GM19238 (cell line): Measurements from ENCODE around the gene SNAPC2.
"Not testable (repeated sequence)": the region's sequence is repeated elsewhere in the genome, so short reads cannot be mapped to it uniquely, and the experiment has no call there.

Experiments used
- DNase-seq: peaks from one replicate; pipeline ENCODE4 v3.0.0; 2011; ENCODE audit warnings: low spot score; ENCODE audit not compliant: insufficient read length

The SNAPC2 gene

GRCh38 chr19:7921302-7921966 lies 1.3 kb downstream of the SNAPC2 start:
- DNase-seq = no peak

DNA sequence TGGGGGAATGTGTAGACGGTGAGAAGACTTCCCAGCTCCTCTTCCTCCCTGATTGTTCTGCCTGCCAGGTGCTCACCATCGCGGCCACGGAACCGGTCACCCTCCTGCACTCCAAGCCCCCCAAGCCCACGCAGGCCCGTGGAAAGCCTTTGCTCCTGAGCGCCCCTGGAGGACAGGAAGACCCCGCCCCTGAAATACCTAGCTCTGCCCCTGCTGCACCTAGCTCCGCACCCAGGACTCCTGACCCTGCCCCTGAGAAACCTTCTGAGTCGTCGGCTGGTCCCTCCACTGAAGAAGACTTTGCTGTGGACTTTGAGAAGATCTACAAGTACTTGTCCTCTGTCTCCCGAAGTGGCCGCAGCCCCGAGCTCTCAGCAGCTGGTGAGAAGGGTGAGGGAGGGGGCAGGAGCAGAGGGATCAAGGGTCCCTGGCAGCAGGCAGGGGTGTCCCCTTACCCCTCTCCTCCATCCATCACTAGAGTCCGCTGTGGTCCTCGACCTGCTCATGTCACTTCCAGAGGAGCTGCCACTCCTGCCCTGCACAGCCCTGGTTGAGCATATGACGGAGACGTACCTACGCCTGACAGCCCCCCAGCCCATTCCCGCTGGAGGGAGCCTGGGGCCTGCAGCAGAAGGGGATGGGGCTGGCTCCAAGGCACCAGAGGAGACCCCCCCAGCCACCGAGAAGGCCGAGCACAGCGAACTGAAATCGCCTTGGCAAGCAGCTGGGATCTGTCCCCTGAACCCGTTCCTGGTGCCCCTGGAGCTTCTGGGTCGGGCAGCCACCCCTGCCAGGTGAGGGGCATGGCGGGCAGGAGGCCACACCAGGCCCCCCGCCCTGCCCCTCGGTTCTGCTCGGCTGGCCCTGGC lies 2.1 kb downstream of the SNAPC2 start:
- DNase-seq = no peak

- no peak for DNase-seq
Observed at GRCh38 chr19:7922836-7923195, 2.7 kb downstream of the SNAPC2 start.

DNA sequence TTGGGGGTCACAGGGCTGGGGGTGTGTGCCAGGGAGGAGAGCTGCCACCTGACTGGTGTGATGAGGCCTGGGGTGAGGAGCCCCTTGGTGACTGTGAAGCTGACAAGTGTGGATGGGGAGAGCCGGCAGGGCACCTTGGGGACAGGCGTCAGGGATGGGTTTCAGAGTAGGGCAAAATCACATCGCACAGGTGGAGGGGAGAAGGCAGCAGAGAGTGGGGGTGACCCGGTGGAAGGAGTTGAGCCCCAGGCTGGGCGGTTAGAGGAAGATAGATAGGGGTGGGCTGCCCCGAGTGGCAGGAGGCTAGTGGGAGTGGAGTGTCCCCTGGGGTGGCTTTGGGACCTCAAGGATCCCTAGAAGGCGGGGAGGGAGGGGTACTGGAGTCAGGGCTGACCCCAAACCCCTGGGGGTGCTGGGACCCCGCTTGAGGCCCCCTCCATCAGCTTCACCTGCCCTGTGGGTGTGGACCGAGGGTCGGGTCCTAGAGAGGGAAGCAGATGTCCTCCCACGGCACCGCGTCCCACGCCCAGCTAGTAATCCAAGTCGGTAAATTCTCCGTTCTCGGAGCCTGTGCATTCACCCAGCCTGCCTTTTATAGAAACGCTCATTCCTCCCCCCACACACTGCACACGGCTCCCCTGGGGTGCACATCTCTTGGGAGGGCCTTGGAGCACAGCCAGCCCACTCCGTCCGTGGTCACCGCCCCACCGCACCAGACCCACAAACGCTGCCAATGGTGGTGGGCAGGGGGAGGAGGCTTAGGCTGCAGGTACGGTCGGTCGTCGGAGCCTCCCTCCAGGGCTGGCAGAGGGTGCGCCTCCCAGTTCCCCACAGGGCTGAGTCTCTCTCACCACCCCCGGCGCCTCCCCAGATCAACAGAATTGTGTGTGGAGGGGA lies 3.4 kb downstream of the SNAPC2 start:
- DNase-seq = no peak

DNA sequence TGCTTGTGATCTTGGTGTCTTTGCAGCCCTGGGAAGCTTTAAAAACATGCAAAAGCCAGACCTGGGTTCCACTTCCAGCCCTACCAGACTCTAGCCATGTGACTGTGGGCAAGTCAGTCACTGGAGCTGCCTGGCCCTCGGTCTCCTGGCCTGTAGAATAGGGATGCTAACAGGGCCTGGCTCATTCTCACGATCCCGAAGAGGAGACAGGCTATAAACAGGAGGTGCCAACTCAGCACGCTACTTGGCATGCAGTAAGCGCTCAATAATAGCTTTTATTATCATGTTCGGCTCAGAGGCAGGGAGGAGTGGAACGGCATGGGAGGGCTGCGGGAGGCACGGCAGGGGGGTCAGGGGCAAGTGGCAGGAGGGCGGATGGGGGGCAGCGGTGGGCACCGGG lies 4.1 kb downstream of the SNAPC2 start:
- no peak for DNase-seq

- DNase-seq = no peak
Observed at GRCh38 chr19:7924651-7925170, 4.6 kb downstream of the SNAPC2 start.

DNA sequence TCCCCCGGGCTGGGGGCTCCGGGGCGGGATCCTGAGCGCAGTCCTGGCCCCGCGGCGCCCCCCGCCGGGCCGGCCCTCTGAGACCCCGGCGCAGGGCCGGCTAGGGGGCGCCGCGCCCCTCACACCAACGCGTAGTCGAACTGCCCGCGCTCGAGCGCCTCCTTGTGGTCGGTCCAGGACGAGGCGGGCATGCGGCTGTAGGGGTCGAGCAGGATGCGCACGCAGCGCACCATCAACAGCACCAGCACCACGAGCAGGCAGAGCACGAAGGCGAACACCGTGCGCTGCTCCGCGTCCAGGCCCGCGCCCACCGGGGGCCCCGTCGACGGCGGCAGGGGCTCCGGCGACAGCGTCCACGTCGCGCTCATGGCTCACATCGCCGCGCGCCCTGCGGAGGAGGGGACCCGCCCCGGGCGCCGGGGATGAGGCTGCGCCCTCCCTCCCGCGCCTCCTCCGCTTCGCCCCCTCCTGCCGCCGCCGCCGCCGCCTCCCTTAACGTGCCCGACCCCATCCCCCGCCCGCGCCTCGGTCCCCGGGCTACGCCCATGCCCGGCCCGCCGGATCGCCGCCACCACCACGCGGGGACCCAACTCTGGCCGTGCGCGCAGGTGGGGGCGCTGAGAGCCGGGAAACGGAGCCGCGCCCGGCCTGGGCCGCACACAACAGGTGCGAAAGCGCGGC lies 5.2 kb downstream of the SNAPC2 start:
- DNase-seq = peak; percentile 92

DNA sequence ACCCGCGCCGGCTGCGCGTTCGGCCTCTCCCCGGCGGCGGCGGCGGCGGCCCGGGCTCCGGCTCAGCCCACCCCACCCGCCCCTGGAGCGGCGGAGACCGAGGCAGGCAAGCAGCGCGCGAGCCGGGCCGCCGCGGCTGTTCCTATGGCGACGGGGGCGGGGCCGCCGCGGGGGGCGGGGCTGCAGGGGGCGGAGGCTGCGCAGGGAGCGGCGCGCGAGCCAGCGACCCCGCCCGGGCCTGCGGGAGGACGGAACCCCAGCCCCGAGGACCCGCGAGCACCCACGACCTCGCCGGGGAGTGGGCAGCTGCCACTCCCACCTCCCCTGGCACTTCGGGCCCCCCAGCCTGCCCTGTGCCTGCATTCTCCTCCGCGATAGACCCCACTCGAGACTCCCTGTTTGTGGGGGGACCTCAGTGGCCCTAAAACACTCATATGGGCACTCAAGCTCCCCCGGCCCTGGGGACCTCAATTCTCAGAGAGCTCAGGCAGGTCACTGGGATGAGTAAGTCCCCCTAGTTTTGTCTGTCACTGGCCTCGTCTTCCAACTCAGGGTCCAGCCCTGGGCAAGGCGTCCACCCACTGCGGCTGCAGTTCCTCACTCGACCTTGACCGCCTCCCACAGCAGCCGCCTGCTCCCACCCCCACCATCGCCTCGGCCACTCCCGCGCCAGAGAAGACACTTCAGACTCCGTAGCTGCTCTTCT lies 6.0 kb downstream of the SNAPC2 start, which contains the start of gene CTXN1:
TSS of gene CTXN1 (minus strand) at position 115 of the 706 bp plus-strand sequence. CDS start 597 bp downstream, outside the sequence.
- peak; percentile 81 for DNase-seq

DNA sequence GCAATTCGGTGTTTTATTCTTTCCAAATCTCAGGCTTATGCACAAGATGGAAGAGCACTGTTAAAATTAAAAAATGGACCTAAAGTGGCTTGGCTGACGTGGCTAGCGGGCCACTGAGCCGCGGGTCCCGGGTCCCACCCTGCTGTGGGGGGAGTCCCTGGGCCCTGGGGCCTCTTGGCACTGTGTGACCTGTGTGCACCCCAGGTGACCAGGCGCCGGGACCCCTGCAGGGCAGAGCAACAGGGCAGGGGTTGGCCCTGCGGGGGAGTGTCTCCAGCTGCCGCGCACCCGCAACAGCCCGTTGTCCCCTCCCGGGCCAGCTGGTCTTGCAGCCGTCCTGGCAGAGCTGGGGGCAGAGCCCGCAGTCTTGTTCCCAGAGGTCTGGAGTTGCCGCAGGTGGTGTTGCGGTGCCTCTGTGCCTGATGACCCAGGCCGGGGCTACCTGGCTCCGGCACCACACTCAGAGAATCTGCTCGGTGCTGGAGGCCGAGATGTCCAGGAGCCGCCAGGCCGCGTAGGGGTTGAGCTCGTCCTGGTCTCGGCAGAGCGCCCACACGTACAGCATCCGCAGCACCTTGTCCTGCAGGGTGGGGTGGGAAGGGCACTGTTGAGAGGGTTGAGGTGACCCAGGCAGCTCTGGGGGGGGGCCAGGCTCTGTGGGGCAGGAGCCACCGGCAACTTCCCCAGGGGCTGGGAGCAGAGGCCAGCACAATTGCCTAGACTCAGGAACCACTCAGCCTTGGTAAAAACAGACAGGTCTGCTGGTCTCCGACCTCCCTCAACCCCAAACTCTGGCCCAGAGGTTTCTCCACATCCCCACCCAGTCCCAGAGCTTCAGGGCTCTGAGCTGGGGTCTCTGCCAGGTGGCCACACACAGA lies 6.8 kb downstream of the SNAPC2 start:
- DNase-seq = no peak

- no peak for DNase-seq
Observed at GRCh38 chr19:7927605-7928333, 7.6 kb downstream of the SNAPC2 start.

DNA sequence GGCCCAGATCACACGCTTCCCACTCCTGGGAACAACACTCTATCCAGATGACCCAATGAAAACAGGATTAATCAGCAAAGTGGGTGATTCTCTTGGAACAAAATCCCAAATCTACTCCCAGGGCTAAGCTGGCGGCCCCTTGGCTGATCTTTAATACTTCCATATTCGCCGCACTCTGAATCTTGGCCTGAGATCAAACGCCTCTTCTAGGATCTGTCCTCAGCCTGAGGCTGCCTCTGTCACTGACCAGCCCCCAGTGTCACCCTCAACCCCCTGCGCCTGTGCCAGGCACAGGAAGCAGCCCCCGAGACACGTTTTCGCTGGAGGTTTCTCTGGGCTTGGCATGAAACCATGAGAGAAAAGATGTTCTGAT lies 8.2 kb downstream of the SNAPC2 start:
- no peak for DNase-seq

- DNase-seq = no peak
Observed at GRCh38 chr19:7928741-7929701, 8.9 kb downstream of the SNAPC2 start.

GRCh38 chr19:7930030-7930429 lies 9.9 kb downstream of the SNAPC2 start:
- not testable (repeated sequence) for DNase-seq

GRCh38 chr19:7930765-7931164 lies 10.6 kb downstream of the SNAPC2 start:
- no peak for DNase-seq

DNA sequence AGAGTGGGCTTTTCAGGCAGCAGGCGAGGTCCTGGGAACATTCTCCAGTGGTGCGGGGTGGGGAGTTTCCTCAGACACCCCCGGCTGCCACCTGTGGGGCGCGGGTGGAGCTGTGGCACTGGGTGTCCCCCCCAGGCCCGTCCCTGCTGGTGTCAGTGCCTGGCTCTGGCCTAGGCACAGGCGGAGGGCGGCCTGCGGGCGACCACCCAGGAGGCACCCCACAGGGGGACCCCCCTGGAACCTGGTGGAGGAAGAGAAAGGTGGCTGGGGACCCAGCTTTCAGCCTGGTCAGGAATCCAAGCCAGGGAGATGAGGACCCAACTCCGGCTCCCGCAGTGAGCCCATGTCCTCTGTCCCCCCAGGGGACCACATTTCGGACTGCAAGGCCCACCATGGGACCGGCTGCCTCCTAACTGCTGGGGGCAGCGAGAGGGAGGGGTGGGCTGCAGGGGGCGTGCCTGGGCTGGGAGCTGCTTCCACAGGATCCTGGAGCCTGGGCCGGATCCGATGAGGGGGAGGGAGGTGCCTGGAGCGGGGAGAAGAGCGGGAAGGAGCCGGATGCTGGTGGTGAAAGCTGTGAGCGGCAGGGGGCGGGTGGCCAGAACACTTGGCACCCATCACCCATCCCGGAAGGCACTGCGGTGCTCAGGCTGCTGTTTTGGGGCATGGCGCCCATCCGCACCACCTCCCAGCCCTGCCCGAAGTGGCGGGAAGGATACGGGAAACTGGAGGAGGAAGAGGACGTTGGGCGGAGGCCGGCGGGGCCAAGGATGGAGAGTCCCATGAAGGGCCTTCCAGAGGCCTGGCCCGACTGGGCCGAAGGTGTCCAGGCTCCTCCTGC lies 11.3 kb downstream of the SNAPC2 start:
- no peak for DNase-seq

DNA sequence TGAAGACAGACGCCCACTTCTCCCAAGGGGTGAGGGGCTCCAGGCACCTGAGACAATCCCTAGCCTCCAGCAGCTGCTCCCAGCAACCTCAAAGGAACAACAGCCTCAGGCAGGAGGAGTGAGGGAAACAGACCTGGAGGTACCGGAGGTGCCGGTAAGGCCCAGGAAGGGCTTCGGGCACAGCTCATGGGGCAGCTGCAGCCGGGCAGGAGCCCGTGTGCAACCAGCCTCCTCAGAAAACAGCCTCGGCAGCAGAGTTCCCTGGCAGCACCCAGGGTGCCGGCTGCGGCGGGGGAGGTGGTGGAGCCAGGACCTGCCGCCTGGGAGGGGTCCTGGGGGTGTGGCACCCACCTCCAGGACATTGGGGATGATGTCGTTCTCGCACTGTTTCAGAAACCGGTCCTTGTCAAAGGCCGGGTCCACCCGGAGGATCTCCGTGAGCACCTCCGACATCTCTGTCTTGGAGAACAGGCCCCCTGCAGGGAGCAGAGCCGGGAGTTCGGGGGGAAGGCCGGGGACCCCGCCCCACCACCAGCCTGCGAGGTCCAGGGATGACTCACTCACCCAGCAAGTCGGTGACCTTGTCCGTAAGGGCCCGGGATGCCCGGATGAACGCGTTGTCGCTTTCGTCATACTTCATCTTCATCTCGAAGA lies 12.3 kb downstream of the SNAPC2 start:
- DNase-seq = no peak
